B cell (primary cell): ENCODE results near the gene SLC49A3. TPM values are rescaled to one million over a fixed set of nuclear protein-coding genes. Genes with fewer than 3 reads are reported as not detected.

Experiments
- ATAC-seq: fragments of 200-7000 bp; cut with Tn5 transposase; one replicate; pipeline ENCODE4 v1.10.0; 2021; ENCODE audit warnings: low read depth, mild to moderate bottlenecking, moderate number of reproducible peaks, moderate library complexity
- CTCF ChIA-PET: fragments of 350-600 bp; sonication (Branson Sonifier 250); formaldehyde crosslinking; loops from one replicate; lab custom pipeline; 2021; ENCODE audit warnings: antibody characterized with exemption, inconsistent platforms; lab: Charles Lee
- POLR2A ChIA-PET: fragments of 350-600 bp; sonication (Branson Sonifier 250); formaldehyde crosslinking; loops from one replicate; lab custom pipeline; 2021; ENCODE audit warnings: antibody characterized with exemption; lab: Charles Lee
- DNase-seq: peaks from one replicate; pipeline ENCODE4 v3.0.0; 2013
- H2AFZ ChIP-seq: 2 replicates; pipeline ENCODE4 v1.6.1; 2012; ENCODE audit warnings: mild to moderate bottlenecking, low read depth, low read length; ENCODE audit not compliant: insufficient read depth, poor library complexity, severe bottlenecking
- H3K27ac ChIP-seq, 2 donors: 1 replicate in 1 of 2; 2 replicates in 1 of 2; pipeline ENCODE4 v1.5.1; 2012 to 2013; ENCODE audit warnings: low read length in 2 of 2, mild to moderate bottlenecking in 2 of 2, moderate library complexity in 1 of 2
- H3K27me3 ChIP-seq, 4 experiments: fragments of 200-600 bp in 1 of 4; sonication (generic) in 1 of 4; replicated peaks in 1 of 4; 1 replicate in 2 of 4; 2 replicates in 2 of 4; pipeline versions ENCODE4 v1.6.1 to v1.7.0; 2013 to 2016; ENCODE audit warnings: low read length in 3 of 4, mild to moderate bottlenecking in 2 of 4, mixed read lengths in 1 of 4, moderate library complexity in 1 of 4; ENCODE audit not compliant: insufficient read depth in 4 of 4, control insufficient read depth in 3 of 4; ENCODE audit errors: control extremely low read depth in 1 of 4
- H3K36me3 ChIP-seq, 2 experiments: replicated peaks in 1 of 2; 1 replicate in 1 of 2; 2 replicates in 1 of 2; pipeline versions ENCODE4 v1.6.1 to v1.7.1; 2013; ENCODE audit warnings: low read length in 1 of 2; ENCODE audit not compliant: insufficient read depth in 2 of 2, control insufficient read depth in 1 of 2; ENCODE audit errors: control extremely low read depth in 1 of 2, extremely low read depth in 1 of 2
- H3K4me1 ChIP-seq, 2 donors: fragments of 200-600 bp in 1 of 2; sonication (generic) in 1 of 2; 1 replicate in 1 of 2; 2 replicates in 1 of 2; pipeline versions ENCODE4 v1.5.1 to v1.6.1; 2013 to 2017; ENCODE audit warnings: low read length in 2 of 2; ENCODE audit not compliant: control insufficient read depth in 2 of 2, insufficient read depth in 2 of 2
- H3K4me2 ChIP-seq: replicated peaks from 2 replicates; pipeline ENCODE3; 2012; ENCODE audit warnings: mild to moderate bottlenecking, low read depth, low read length; ENCODE audit not compliant: poor library complexity, severe bottlenecking
- H3K4me3 ChIP-seq, 5 experiments: fragments of 200-600 bp in 1 of 5; sonication (generic) in 1 of 5; 1 replicate in 3 of 5; 2 replicates in 2 of 5; pipeline versions ENCODE4 v1.5.1 to v1.7.0; 2011 to 2016; ENCODE audit warnings: low read length in 4 of 5, mild to moderate bottlenecking in 4 of 5, low read depth in 2 of 5, control low read depth in 1 of 5, moderate library complexity in 1 of 5; ENCODE audit not compliant: insufficient read depth in 1 of 5; ENCODE audit errors: control extremely low read depth in 1 of 5, extremely low read depth in 1 of 5
- H3K79me2 ChIP-seq: fragments of 200-600 bp; sonication (generic); one replicate; pipeline ENCODE4 v1.6.0; 2016; ENCODE audit warnings: low read length; ENCODE audit not compliant: control insufficient read depth, insufficient read depth
- H3K9ac ChIP-seq: fragments of 200-600 bp; sonication (generic); 2 replicates; pipeline ENCODE4 v1.6.1; 2017; ENCODE audit warnings: mild to moderate bottlenecking, low read length, moderate library complexity
- H3K9me3 ChIP-seq, 3 donors: one replicate each; pipeline versions ENCODE4 v1.6.1 to v1.7.1; 2013; ENCODE audit warnings: low read length in 2 of 3; ENCODE audit not compliant: control insufficient read depth in 2 of 3, insufficient read depth in 1 of 3; ENCODE audit errors: control extremely low read depth in 1 of 3
- H4K20me1 ChIP-seq: 2 replicates; pipeline ENCODE4 v1.6.0; 2012; ENCODE audit warnings: mild to moderate bottlenecking, low read length; ENCODE audit not compliant: insufficient read depth, control insufficient read depth, poor library complexity, severe bottlenecking
- H3K27ac Mint-ChIP-seq: one replicate; pipeline ENCODE4 v1.8.0; 2021; ENCODE audit warnings: mixed read lengths
- H3K27me3 Mint-ChIP-seq: one replicate; pipeline ENCODE4 v1.8.0; 2021; ENCODE audit warnings: mixed read lengths
- H3K4me1 Mint-ChIP-seq: one replicate; pipeline ENCODE4 v1.8.0; 2021; ENCODE audit warnings: mixed read lengths
- H3K4me3 Mint-ChIP-seq: one replicate; pipeline ENCODE4 v1.8.0; 2021; ENCODE audit warnings: mixed read lengths
- H3K9me3 Mint-ChIP-seq: one replicate; pipeline ENCODE4 v1.8.0; 2022; ENCODE audit warnings: mixed read lengths; ENCODE audit not compliant: insufficient read depth
- CTCF ChIP-seq: fragments of 200-600 bp; IDR thresholded peaks from one replicate; pipeline ENCODE4 v1.8.0; 2022; ENCODE audit warnings: antibody characterized with exemption, mild to moderate bottlenecking
- EZH2 ChIP-seq: IDR thresholded peaks from 2 replicates; pipeline ENCODE4 v1.6.1; 2012; ENCODE audit warnings: borderline replicate concordance, low read depth, mild to moderate bottlenecking, moderate library complexity, low read length; ENCODE audit not compliant: insufficient read depth, poor library complexity, severe bottlenecking
- WGBS: methylation state at CpG from one replicate; pipeline ENCODE4 v1.1.5; 2013; ENCODE audit warnings: missing lambda C conversion rate; ENCODE audit not compliant: insufficient coverage; 5-methylcytosine and 5-hydroxymethylcytosine counted together
- intact Hi-C: fragments of 100-400 bp; cut with micrococcal nuclease; formaldehyde crosslinking; loops from one replicate; pipeline ENCODE4 v1.10.0; 2022
- polyA plus RNA-seq: library from polyadenylated mRNA; depleted of rRNA; stranded (reverse); fragments of >200 nt; gene quantifications from 2 replicates; pipeline ENCODE4 v1.2.3, GENCODE V29; 2012
- total RNA-seq, 2 donors: library from RNA; stranded (reverse); fragments of 120-200 nt in 1 of 2; gene quantifications; 1 replicate in 1 of 2; 2 replicates in 1 of 2; pipeline versions ENCODE4 v1.2.3 to v1.2.4, GENCODE V29; 2013 to 2022

Gene SLC49A3
- total and polyA plus RNA-seq, 2 donors (not counting 1 experiment from before 2014, with no cell fraction given), result 2.0 to 4.3 TPM

GRCh38 chr4:723751-724530 is 35.0 kb upstream of the SLC49A3 start:
- 99% methylated on average over 26 of the region's 28 CpGs for WGBS
- Histone ChIP-seq H3K9me3 (peaks cover 0 to 12% (median 0%) of the 10 kb centered on the region in 3 donors), H3K27me3 (no peaks in the 10 kb centered on the region), H2AFZ (no peak overlapping the region), H3K4me3 (no peak overlapping the region), H3K79me2 (peaks cover 80% of the 10 kb centered on the region), H3K4me2 (no peak overlapping the region), H3K9ac (no peak overlapping the region), H3K27ac (no peak overlapping the region), H3K4me1 (no peaks in the 10 kb centered on the region), H3K36me3 (no peaks in the 10 kb centered on the region), H4K20me1 (peaks cover 88% of the 10 kb centered on the region)
- ATAC-seq, result no peak
- Mint-ChIP-seq H3K27ac (no peak overlapping the region), H3K4me3 (no peak overlapping the region), H3K9me3 (no peaks in the 10 kb centered on the region), H3K4me1 (peaks cover 6% of the 10 kb centered on the region), H3K27me3 (no peaks in the 10 kb centered on the region)
- ChIA-PET CTCF (no interaction called here), POLR2A (no interaction called here)
- TF ChIP-seq CTCF (no peak), EZH2 (no peak)
- intact Hi-C loops, result no loop called here
- DNase-seq, result no peak

- no peak for ATAC-seq
- intact Hi-C loops, result no loop called here
- no peak overlapping the region for H3K27ac Mint-ChIP-seq
- POLR2A ChIA-PET, result no interaction called here
- DNase-seq, result no peak
- no peak for TF ChIP-seq EZH2
- no peak for TF ChIP-seq CTCF
- no peak overlapping the region for H3K27ac ChIP-seq
- no peaks in the 10 kb centered on the region for H3K27me3 Mint-ChIP-seq
- peaks cover 6% of the 10 kb centered on the region for H3K4me1 Mint-ChIP-seq
- H3K4me1 ChIP-seq, result no peaks in the 10 kb centered on the region
- peaks cover 82% of the 10 kb centered on the region for H3K79me2 ChIP-seq
- H3K36me3 ChIP-seq, result no peaks in the 10 kb centered on the region
- WGBS, result over 99% methylated on average over 40 of the region's 61 CpGs
- CTCF ChIA-PET, result no interaction called here
- no peak overlapping the region for H3K4me3 ChIP-seq
- H4K20me1 ChIP-seq, result peaks cover 91% of the 10 kb centered on the region
- peaks cover 0 to 12% (median 0%) of the 10 kb centered on the region in 3 donors for H3K9me3 ChIP-seq
- no peak overlapping the region for H2AFZ ChIP-seq
- no peaks in the 10 kb centered on the region for H3K9me3 Mint-ChIP-seq
- H3K4me2 ChIP-seq, result no peak overlapping the region
- H3K27me3 ChIP-seq, result no peaks in the 10 kb centered on the region
- no peak overlapping the region for H3K9ac ChIP-seq
- no peak overlapping the region for H3K4me3 Mint-ChIP-seq
Observed at GRCh38 chr4:722851-723360, 34.0 kb upstream of the SLC49A3 start.
